Activated T-helper 2 cell treated with anti-CD3 and anti-CD28 coated beads, Interferon-gamma antibody, Interleukin-2, Interleukin-4, amounts not matched to agents 10 μg/mL and 5 μg/mL and 100 μg/mL, durations not matched to agents 14 hours and 24 hours and 36 hours (primary cell): ENCODE results near the gene AGRP. TPM values are rescaled to one million over a fixed set of nuclear protein-coding genes. Genes with fewer than 3 reads are reported as not detected.
A peak's percentile ranks its signal among the peaks of the same experiment; 100 is the strongest.
"Not testable (repeated sequence)": the region's sequence is repeated elsewhere in the genome, so short reads cannot be mapped to it uniquely, and the experiment has no call there.

Source experiments
- DNase-seq: peaks from one replicate; pipeline ENCODE4 v3.0.0; 2021; ENCODE audit warnings: low spot score
- H3K27ac Mint-ChIP-seq: one replicate; pipeline ENCODE4 v1.8.0; 2021; ENCODE audit warnings: mixed read lengths
- H3K27me3 Mint-ChIP-seq: one replicate; pipeline ENCODE4 v1.8.0; 2021; ENCODE audit warnings: low read depth, mixed read lengths
- H3K36me3 Mint-ChIP-seq: one replicate; pipeline ENCODE4 v1.8.0; 2021; ENCODE audit warnings: low read depth, mixed read lengths
- H3K4me1 Mint-ChIP-seq: one replicate; pipeline ENCODE4 v1.8.0; 2021; ENCODE audit warnings: low read depth, mixed read lengths
- H3K4me3 Mint-ChIP-seq: one replicate; pipeline ENCODE4 v1.8.0; 2021; ENCODE audit warnings: low read depth, mild to moderate bottlenecking, moderate library complexity, mixed read lengths
- H3K9me3 Mint-ChIP-seq: one replicate; pipeline ENCODE4 v1.8.0; 2021; ENCODE audit warnings: mixed read lengths
- intact Hi-C: fragments of 100-400 bp; cut with micrococcal nuclease; formaldehyde crosslinking; loops from one replicate; pipeline ENCODE4 v1.15.1; 2023
- total RNA-seq: library from RNA; stranded (reverse); gene quantifications from 2 replicates; pipeline ENCODE4 v1.2.3, GENCODE V29; 2022

AGRP gene
- total RNA-seq, 1 donor from 2014 or later, result not detected

DNA sequence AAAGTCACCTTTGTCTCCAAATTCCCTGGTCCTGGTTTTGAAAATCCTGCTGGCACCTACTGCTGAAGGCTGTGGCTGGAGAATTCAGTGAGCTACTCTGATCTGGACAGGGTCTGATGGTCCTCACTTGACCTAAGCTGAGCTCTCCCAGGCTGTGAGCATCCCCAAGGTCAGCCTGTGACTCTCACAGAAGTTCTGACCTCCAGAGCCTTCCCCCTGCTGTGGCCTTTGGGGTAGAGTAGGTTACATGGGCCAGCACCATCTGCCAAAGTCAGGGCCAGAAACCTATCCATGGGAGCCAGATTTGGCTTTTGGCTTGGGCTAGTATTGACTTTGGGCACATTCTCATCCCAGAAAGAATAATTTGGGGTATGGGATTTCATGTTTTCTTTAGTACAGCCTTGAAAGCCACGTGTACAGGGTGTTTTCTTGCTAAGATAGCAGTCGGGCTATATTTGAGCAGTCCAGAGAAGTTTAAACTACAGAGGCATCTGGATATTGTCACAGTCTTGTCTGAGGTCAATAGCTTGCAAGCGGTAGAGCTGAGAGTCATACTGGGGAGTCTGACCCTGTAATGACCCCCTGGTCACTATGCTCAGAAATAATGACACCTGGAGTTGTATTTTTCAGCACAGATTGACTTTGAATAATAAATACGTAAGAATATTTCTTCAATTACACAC lies 6.2 kb upstream of the AGRP start:
- no peak for DNase-seq
- Mint-ChIP-seq H3K4me3 (no peak overlapping the region), H3K27ac (no peak overlapping the region), H3K9me3 (no peaks in the 10 kb centered on the region), H3K36me3 (peaks cover 15% of the 10 kb centered on the region), H3K4me1 (peaks cover 2% of the 10 kb centered on the region), H3K27me3 (no peaks in the 10 kb centered on the region)
- intact Hi-C loops, result no loop called here

DNA sequence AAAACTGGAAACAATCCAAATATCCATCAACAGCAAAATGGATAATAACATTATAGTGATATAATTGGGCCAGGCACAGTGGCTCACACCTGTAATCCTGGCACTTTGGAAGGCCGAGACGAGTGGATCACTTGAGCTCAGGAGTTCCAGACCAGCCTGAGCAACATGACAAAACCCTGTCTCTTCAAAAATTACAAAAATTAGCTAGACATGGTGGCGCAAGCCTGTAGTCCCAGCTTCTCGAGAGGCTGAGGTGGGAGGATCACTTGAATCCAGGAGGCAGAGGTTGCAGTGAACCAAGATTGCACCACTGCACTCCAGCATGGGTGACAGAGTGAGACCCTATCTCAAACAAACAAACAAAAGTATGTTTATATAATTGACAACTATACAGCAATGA lies 4.2 kb upstream of the AGRP start:
- H3K4me1 Mint-ChIP-seq, H3K27me3 Mint-ChIP-seq, H3K27ac Mint-ChIP-seq, DNase-seq, intact Hi-C loops, H3K36me3 Mint-ChIP-seq, H3K4me3 Mint-ChIP-seq, H3K9me3 Mint-ChIP-seq: not testable (repeated sequence)

DNA sequence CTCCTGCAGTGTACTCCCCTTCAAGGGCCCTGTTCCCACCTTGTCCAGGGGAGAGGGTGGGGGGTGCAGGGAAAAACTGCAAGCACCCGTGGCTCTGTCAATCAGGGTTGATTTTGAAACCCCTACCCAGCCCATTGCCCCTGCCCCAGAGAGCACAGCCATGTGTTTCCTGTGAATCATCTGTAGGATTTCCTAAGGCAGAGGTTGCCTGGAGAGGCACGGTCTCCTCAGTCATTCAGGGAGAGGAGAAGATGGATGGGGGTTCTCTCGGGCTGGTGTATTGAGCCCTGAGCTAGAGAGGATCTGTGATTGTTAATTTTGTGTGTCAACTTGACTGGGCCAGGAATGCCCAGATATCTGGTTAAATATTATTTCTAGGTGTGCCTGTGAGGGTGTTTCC lies 3.5 kb upstream of the AGRP start:
- H3K27ac Mint-ChIP-seq, result no peak overlapping the region
- peaks cover 13% of the 10 kb centered on the region for H3K4me1 Mint-ChIP-seq
- H3K9me3 Mint-ChIP-seq, result no peaks in the 10 kb centered on the region
- intact Hi-C loops, result no loop called here
- no peaks in the 10 kb centered on the region for H3K27me3 Mint-ChIP-seq
- H3K4me3 Mint-ChIP-seq, result no peak overlapping the region
- peaks cover 8% of the 10 kb centered on the region for H3K36me3 Mint-ChIP-seq
- no peak for DNase-seq

DNA sequence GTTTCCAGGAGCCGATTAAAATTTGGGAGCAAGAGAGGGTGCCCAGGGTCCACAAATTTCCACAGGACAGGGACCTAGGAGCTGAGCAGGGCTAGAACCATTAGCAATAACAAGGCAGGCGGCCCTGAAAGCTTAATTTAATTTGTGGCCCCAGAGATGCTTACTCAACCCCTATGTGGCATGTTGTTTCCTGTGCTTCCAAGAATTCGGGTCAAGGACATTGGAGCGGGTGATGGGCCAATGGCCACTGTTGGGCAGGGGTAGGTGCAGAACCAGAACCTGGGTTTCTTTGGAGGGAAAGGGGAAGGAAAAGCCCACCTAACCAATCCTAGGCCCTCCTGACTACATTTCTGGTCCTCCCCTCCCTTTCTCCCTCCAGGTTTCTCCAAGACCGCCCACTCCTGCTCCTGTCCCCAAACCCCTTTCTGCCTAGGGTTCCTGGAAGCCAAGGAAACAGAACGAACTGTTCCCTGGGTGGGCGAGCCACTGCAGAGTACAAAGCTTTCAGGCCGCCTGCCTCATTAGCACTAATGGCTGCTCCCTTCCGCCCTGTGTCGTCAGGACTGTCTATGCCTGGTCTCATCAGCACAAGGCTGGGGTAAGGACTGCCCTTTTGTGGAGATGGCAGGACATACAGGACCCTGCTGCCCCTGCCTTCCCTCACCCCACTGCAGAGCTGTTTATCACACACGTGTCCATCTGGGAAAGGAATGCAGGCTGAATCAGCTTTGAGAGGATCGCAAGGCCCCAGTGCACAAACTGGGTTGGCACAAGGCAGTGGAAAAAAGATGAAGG lies 581 bp upstream of the AGRP start:
- Mint-ChIP-seq H3K4me3 (peak overlapping the region; percentile 31), H3K27me3 (no peaks in the 10 kb centered on the region), H3K4me1 (peaks cover 18% of the 10 kb centered on the region), H3K9me3 (no peaks in the 10 kb centered on the region), H3K27ac (no peak overlapping the region), H3K36me3 (peaks cover 3% of the 10 kb centered on the region)
- no peak for DNase-seq
- intact Hi-C loops, result loop anchor here (5.0 kb wide), 2 partner anchors 38 to 237 kb away; partner anchors contain the start of genes FHOD1 and SLC9A5

DNA sequence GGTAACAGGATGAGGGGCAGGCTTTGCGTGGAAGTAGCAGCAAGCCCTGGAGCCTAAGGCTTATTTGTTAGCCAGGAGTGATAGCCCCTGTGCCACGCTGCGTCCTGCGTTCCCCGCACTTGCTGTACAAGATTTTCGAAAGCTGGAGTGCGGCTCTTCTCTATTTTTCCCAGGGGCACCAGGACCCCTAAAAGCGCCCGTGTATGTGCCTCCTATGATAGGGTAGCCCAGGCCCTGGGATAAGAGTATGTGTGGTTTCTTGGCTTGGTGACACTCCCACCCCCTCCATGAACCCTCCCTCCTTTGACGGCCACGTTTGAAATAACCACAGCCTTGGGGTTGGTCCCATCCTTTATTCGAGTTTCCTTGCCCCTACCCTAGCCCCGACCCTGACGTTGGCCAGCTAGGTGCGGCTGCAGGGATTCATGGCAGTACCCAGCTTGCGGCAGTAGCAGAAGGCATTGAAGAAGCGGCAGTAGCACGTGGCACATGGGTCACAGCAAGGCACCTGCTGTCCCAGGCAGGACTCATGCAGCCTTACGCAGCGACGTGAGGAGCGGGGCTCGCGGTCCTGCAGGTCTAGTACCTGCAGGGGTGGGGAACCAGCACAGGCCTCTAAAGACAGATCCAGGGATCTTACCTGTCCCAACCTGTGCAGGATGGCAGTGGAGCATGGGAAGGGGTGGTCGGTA lies 968 bp downstream of the AGRP start:
- peak overlapping the region; percentile 98 for H3K27ac Mint-ChIP-seq
- no peaks in the 10 kb centered on the region for H3K9me3 Mint-ChIP-seq
- peaks cover 3% of the 10 kb centered on the region for H3K36me3 Mint-ChIP-seq
- peaks cover 23% of the 10 kb centered on the region for H3K4me1 Mint-ChIP-seq
- no peak for DNase-seq
- intact Hi-C loops, result loop anchor here (5.0 kb wide), 2 partner anchors 40 to 235 kb away; partner anchors contain the start of genes FHOD1 and SLC9A5
- no peaks in the 10 kb centered on the region for H3K27me3 Mint-ChIP-seq
- peak overlapping the region; percentile 99 for H3K4me3 Mint-ChIP-seq

DNA sequence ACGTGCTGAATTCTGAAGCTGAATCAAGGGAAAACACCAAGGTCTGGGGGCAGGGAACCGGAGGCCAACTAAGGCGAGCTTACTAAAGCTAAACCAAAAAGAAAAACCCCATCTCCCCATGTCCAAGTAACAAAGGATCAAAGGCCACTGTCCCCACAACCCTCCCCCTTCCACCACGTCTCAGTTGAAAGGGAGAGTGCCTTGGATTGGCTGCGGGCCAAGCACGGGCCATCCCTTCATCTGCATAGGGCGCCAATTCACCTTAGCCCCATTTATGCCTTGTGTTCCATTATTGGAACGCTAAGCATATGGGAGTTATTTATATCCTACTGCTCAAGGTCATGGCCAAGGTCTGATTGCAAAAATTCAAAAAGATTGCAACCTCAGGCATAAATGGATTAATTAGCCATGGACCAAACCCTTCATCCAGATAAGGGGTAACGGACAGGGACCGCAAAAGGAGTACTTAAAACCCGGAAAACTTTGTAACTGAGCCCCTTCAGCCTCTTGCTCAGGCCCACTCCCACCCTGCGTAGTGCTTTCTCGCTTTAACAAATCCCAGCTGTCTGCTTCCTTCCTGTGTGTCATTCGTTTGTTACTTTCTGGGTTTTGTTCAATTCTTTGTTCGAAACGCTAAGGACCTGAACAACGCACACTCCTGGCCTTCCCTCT lies 1.6 kb downstream of the AGRP start:
- H3K27me3 Mint-ChIP-seq, result no peaks in the 10 kb centered on the region
- intact Hi-C loops, result loop anchor here (1.0 to 5.0 kb wide), 4 partner anchors 23 to 325 kb away; partner anchors contain the start of genes FHOD1, RANBP10, SLC9A5 and TSNAXIP1
- H3K9me3 Mint-ChIP-seq, result no peaks in the 10 kb centered on the region
- H3K4me1 Mint-ChIP-seq, result peaks cover 23% of the 10 kb centered on the region
- H3K27ac Mint-ChIP-seq, result peak overlapping the region; percentile 98
- peak overlapping the region; percentile 99 for H3K4me3 Mint-ChIP-seq
- H3K36me3 Mint-ChIP-seq, result peaks cover 3% of the 10 kb centered on the region
- DNase-seq, result no peak

DNA sequence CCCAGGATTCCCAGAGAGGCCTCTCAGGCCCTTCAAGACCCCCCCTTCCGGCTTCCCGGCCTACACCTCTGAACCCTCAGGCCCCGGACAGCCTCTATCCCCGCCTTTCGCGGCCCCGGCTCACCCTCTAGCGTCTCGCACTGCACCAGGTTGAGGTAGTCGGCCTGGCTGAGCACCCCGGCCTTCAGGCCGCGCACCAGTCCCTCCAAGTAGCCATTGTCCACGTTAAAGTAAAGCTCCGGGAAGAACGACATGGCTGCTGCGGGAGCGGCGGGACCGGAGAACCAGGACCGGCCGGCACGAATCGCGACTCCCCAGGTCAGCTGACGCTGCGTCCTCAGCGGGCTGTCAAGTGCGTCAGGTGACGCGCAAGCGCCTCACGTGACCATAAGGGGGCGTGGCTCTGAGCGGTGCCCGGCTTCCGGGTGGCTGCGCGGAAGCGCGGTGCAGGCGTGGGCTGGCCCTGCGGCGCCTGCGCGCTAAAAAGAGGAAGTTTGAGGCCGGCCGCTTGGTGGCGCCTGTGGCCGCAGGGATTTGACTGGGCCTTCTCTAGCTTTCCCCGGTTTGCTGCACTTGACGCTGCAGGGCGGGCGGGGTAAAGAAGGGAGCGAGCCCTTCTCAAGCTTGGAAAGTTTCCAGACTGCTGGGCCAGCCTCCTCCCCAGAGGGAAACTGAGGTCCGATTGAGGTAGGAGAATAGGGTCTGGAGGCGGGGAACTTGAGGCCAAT lies 2.4 kb downstream of the AGRP start, which contains the start of gene ATP6V0D1:
TSS of gene ATP6V0D1 (minus strand) at position 325 of the 728 bp plus-strand sequence. CDS start at position 254, 71 bp downstream.
- Mint-ChIP-seq H3K9me3 (no peaks in the 10 kb centered on the region), H3K27me3 (no peaks in the 10 kb centered on the region), H3K4me1 (peaks cover 23% of the 10 kb centered on the region), H3K4me3 (peak within 1 kb of the TSS; percentile 99), H3K27ac (peak within 1 kb of the TSS; percentile 98), H3K36me3 (peaks cover 3% of the 10 kb centered on the region)
- DNase-seq, result peak; percentile 99
- intact Hi-C loops, result loop anchor here (1.0 to 5.0 kb wide), 4 partner anchors 23 to 325 kb away; partner anchors contain the start of genes FHOD1, RANBP10, SLC9A5 and TSNAXIP1

DNA sequence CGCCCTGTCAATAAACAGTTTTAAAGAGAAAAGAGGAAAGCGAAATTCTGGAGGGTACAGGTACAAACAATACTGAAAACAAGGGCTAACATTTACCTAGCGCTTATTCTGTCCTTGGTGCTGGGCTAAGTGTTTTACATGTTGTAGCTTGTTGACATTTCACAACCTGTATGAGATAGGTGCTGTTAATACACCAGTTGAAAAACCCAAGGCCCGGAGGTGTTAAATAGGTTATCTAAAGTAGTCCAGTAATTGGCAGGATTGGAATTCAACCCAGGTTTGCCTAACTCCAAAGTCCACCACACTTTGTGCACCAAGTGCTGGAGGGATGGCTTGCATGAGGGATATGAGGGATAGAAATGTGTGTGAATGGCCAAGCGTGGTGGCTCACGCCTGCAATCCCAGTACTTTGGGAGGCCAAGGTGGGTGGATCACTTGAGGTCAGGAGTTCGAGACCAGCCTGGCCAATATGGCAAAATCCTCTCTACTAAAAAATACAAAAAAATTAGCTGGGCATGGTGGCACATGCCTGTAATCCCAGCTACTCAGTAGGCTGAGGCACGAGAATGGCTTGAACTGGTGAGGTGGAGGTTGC lies 5.3 kb downstream of the AGRP start:
- H3K27ac Mint-ChIP-seq, result no peak overlapping the region
- no peaks in the 10 kb centered on the region for H3K36me3 Mint-ChIP-seq
- H3K27me3 Mint-ChIP-seq, result no peaks in the 10 kb centered on the region
- peaks cover 23% of the 10 kb centered on the region for H3K4me1 Mint-ChIP-seq
- intact Hi-C loops, result no loop called here
- H3K9me3 Mint-ChIP-seq, result no peaks in the 10 kb centered on the region
- DNase-seq, result no peak
- H3K4me3 Mint-ChIP-seq, result peak overlapping the region; percentile 33

DNA sequence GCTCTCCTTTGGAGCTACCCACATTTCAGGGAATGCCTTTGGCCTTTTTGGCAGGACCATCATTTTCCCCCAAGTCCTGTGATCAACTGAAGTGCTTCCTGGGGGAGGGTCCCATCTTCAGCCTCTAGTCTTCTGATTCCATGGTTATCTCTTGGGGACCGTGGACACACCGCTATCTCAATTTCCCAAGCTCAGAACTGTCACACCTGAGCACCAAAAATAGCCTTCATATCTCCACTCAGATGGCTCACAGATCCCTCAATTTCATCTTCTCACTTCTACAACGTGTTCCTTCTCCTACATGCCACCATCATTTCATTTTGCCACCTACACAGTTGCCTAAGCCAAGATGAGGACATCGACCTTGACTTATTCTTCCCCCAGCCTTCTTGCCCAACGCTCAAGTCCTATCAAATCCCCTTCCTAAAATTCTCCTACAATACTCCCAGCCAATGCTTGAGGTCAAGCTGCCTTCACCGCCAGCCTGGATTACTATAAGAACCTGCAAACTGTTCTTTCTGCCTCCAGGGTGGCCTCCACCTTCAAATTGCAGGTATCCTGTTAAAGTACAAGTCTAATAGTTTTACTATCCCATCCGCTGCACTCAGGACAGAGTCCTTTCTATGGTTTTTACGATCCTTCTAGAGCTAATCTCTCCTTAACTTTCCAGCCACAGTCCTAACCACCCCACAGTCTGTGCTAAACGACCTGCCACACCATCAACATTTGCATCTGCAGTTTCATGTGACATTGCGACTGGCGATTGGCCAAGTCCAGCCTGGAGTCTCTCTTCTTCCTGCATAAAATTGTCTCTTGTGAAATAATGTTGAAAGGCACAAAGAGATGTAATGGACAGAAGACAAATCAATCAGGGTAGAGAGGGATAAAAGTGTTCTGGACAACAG lies 8.5 kb downstream of the AGRP start:
- DNase-seq, result no peak
- no peak overlapping the region for H3K27ac Mint-ChIP-seq
- H3K4me1 Mint-ChIP-seq, result peaks cover 11% of the 10 kb centered on the region
- no peaks in the 10 kb centered on the region for H3K36me3 Mint-ChIP-seq
- no peak overlapping the region for H3K4me3 Mint-ChIP-seq
- no peaks in the 10 kb centered on the region for H3K9me3 Mint-ChIP-seq
- intact Hi-C loops, result no loop called here
- no peaks in the 10 kb centered on the region for H3K27me3 Mint-ChIP-seq

DNA sequence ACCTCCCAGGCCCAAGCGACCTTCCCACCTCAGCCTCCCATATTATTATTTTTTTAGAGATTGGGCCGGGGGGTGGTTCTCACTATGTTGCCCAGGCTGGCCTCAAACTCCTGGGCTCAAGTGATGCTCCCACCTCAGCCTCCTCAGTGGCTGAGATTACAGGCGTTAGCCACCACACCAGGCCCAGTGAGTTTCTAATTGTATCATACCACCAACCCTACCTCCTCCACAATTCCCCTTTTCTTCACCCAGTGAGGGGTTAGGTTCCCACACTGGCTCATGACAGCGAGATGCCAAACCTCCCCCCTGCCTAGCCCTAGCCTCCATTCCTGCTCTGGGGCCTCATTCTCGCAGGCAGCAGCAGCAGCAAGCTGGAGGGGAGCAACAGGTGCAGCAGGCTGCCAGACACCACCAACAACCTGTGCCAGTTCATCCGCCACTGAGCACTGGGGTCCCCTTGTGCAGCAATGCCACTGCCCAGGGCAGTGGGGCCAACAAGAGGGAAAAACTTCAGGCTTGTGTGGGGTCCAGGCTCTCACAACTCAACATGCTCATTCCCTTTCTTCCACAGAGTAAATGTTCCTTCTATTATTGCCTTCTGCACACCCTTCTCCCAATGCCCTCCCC lies 11.5 kb downstream of the AGRP start:
- no peaks in the 10 kb centered on the region for H3K9me3 Mint-ChIP-seq
- no peaks in the 10 kb centered on the region for H3K36me3 Mint-ChIP-seq
- no peaks in the 10 kb centered on the region for H3K4me1 Mint-ChIP-seq
- DNase-seq, result no peak
- H3K27me3 Mint-ChIP-seq, result no peaks in the 10 kb centered on the region
- H3K4me3 Mint-ChIP-seq, result no peak overlapping the region
- no peak overlapping the region for H3K27ac Mint-ChIP-seq
- intact Hi-C loops, result no loop called here
